ENCODE results near the gene VAV3.
"Not testable (repeated sequence)": the region's sequence is repeated elsewhere in the genome, so short reads cannot be mapped to it uniquely, and the experiment has no call there.

Gene VAV3

GRCh38 chr1:107877745-107878144, 87.2 kb downstream of the VAV3 start:
- DNase-seq = no peak

GRCh38 chr1:107877092-107877491, 87.9 kb downstream of the VAV3 start:
- peak; percentile 1 for DNase-seq

- DNase-seq = no peak
Measured at GRCh38 chr1:107875689-107876088, 89.3 kb downstream of the VAV3 start.

GRCh38 chr1:107874221-107874620, 90.8 kb downstream of the VAV3 start:
- no peak for DNase-seq

GRCh38 chr1:107871687-107872395, 93.1 kb downstream of the VAV3 start:
- DNase-seq = no peak

GRCh38 chr1:107871259-107871658, 93.7 kb downstream of the VAV3 start:
- no peak for DNase-seq

- no peak for DNase-seq
Measured at GRCh38 chr1:107870696-107871095, 94.3 kb downstream of the VAV3 start.

GRCh38 chr1:107867897-107868296, 97.1 kb downstream of the VAV3 start:
- DNase-seq = no peak

GRCh38 chr1:107867422-107867821, 97.6 kb downstream of the VAV3 start:
- DNase-seq = no peak

- no peak for DNase-seq
Measured at GRCh38 chr1:107866870-107867269, 98.1 kb downstream of the VAV3 start.

- no peak for DNase-seq
Measured at GRCh38 chr1:107865627-107866026, 99.4 kb downstream of the VAV3 start.

GRCh38 chr1:107863342-107863741, 101.6 kb downstream of the VAV3 start:
- no peak for DNase-seq

- no peak for DNase-seq
Measured at GRCh38 chr1:107862064-107862463, 102.9 kb downstream of the VAV3 start.

- DNase-seq = no peak
Measured at GRCh38 chr1:107858323-107858722, 106.7 kb downstream of the VAV3 start.

GRCh38 chr1:107851418-107851817, 113.6 kb downstream of the VAV3 start:
- no peak for DNase-seq

GRCh38 chr1:107844541-107845194, 120.3 kb downstream of the VAV3 start:
- DNase-seq = not testable (repeated sequence)

- no peak for DNase-seq
Measured at GRCh38 chr1:107843989-107844388, 121.0 kb downstream of the VAV3 start.

GRCh38 chr1:107842241-107842640, 122.7 kb downstream of the VAV3 start:
- DNase-seq = no peak

GRCh38 chr1:107840725-107841124, 124.3 kb downstream of the VAV3 start:
- no peak for DNase-seq

GRCh38 chr1:107838056-107838455, 126.9 kb downstream of the VAV3 start:
- no peak for DNase-seq

GRCh38 chr1:107835151-107835670, 129.8 kb downstream of the VAV3 start:
- DNase-seq = no peak

- DNase-seq = no peak
Measured at GRCh38 chr1:107833061-107833460, 131.9 kb downstream of the VAV3 start.

GRCh38 chr1:107831921-107832320, 133.1 kb downstream of the VAV3 start:
- DNase-seq = peak; percentile 34

- DNase-seq = no peak
Measured at GRCh38 chr1:107830526-107830925, 134.5 kb downstream of the VAV3 start.

- no peak for DNase-seq
Measured at GRCh38 chr1:107830075-107830474, 134.9 kb downstream of the VAV3 start.
